ENCODE results near the gene TXNL4B. TPM values are rescaled to one million over a fixed set of nuclear protein-coding genes. Genes with fewer than 3 reads are reported as not detected.

TXNL4B gene
- total and polyA plus RNA-seq, 4 donors, result 5.0 to 11.6 (median 7.5) TPM

- Histone ChIP-seq H3K27me3 (ENCODE audit: control insufficient read depth in 4 of 4, insufficient read depth in 4 of 4, low read length in 3 of 4) (no peaks in the 10 kb centered on the region), H3K36me3 (ENCODE audit: control insufficient read depth in 4 of 4, insufficient read depth in 3 of 4, low read depth in 1 of 4, low read length in 3 of 4) (peaks cover 24 to 69% (median 55%) of the 10 kb centered on the region in 4 donors), H3K9me3 (ENCODE audit: control insufficient read depth in 4 of 4, low read length in 3 of 4) (no peaks in the 10 kb centered on the region), H3K9ac (ENCODE audit: low read depth in 1 of 2, low read length in 2 of 2) (no peak overlapping the region), H3K4me1 (ENCODE audit: control insufficient read depth in 4 of 4, insufficient read depth in 4 of 4, low read length in 3 of 4) (no peaks in the 10 kb centered on the region), H3K4me3 (ENCODE audit: low read depth in 1 of 3, low read length in 3 of 3) (no peak overlapping the region), H3K27ac (ENCODE audit: low read depth in 1 of 2, low read length in 2 of 2) (no peak overlapping the region)
- TF ChIP-seq ZBTB33 (IDR thresholded peaks at IDR 0.05) (no peak), YY1 (IDR thresholded peaks at IDR 0.05) (no peak), HNF4A (conservative IDR thresholded peaks at IDR 0.05) (no peak), HNF4G (IDR thresholded peaks at IDR 0.05) (no peak), REST (IDR thresholded peaks at IDR 0.05) (no peak), CTCF (IDR thresholded peaks at IDR 0.05; ENCODE audit: low read depth, low read length, missing input control) (no peak)
- WGBS, result 92% methylated on average over 19 of the region's 19 CpGs
- DNase-seq (ENCODE audit: low spot score), result no peak
Observed at GRCh38 chr16:72111657-72112451, 18.4 kb upstream of the TXNL4B start.

- no peak for DNase-seq (ENCODE audit: low spot score)
- H3K27me3 ChIP-seq (ENCODE audit: control insufficient read depth in 4 of 4, insufficient read depth in 4 of 4, low read length in 3 of 4), result no peaks in the 10 kb centered on the region
- TF ChIP-seq TAF1 (conservative IDR thresholded peaks at IDR 0.05) (no peak), FOXA1 (IDR thresholded peaks at IDR 0.05) (no peak), MAX (IDR thresholded peaks at IDR 0.05) (no peak), YY1 (IDR thresholded peaks at IDR 0.05) (no peak), ZBTB33 (IDR thresholded peaks at IDR 0.05) (no peak), EGR1 (IDR thresholded peaks at IDR 0.05; ENCODE audit: low read depth in 2 of 2) (no peak), RAD21 (IDR thresholded peaks at IDR 0.05) (no peak), RXRA (IDR thresholded peaks at IDR 0.05) (no peak), GABPA (IDR thresholded peaks at IDR 0.05 in 1 of 2, conservative IDR thresholded peaks at IDR 0.05 in 1 of 2) (no peak), HNF4A (conservative IDR thresholded peaks at IDR 0.05) (no peak), CTCF (IDR thresholded peaks at IDR 0.05; ENCODE audit: low read depth, low read length, missing input control) (no peak), NR2F2 (IDR thresholded peaks at IDR 0.05) (no peak), FOXA2 (IDR thresholded peaks at IDR 0.05) (no peak), SP1 (IDR thresholded peaks at IDR 0.05) (no peak), HNF4G (IDR thresholded peaks at IDR 0.05) (no peak), JUND (IDR thresholded peaks at IDR 0.05) (no peak)
Observed at GRCh38 chr16:72110662-72111615, 17.5 kb upstream of the TXNL4B start.

More at GRCh38 chr16:72110662-72111615, 17.5 kb upstream of the TXNL4B start:
- H3K4me3 ChIP-seq (ENCODE audit: low read depth in 1 of 3, low read length in 3 of 3), result no peak overlapping the region
- no peaks in the 10 kb centered on the region for H3K4me1 ChIP-seq (ENCODE audit: control insufficient read depth in 4 of 4, insufficient read depth in 4 of 4, low read length in 3 of 4)
- WGBS, result 98% methylated on average over 23 of the region's 23 CpGs
- H3K36me3 ChIP-seq (ENCODE audit: control insufficient read depth in 4 of 4, insufficient read depth in 3 of 4, low read depth in 1 of 4, low read length in 3 of 4), result peaks cover 24 to 78% (median 62%) of the 10 kb centered on the region in 4 donors
- H3K9ac ChIP-seq (ENCODE audit: low read depth in 1 of 2, low read length in 2 of 2), result no peak overlapping the region
- H3K27ac ChIP-seq (ENCODE audit: low read depth in 1 of 2, low read length in 2 of 2), result no peak overlapping the region
- H3K9me3 ChIP-seq (ENCODE audit: control insufficient read depth in 4 of 4, low read length in 3 of 4), result no peaks in the 10 kb centered on the region
